ENCODE results near the gene TMEM11. TPM values are rescaled to one million over a fixed set of nuclear protein-coding genes. Genes with fewer than 3 reads are reported as not detected.

TMEM11 gene
- polyA plus RNA-seq, 1 donor (not counting 4 experiments of a cell fraction or from before 2014, with no cell fraction given) = 40.1 TPM

DNA sequence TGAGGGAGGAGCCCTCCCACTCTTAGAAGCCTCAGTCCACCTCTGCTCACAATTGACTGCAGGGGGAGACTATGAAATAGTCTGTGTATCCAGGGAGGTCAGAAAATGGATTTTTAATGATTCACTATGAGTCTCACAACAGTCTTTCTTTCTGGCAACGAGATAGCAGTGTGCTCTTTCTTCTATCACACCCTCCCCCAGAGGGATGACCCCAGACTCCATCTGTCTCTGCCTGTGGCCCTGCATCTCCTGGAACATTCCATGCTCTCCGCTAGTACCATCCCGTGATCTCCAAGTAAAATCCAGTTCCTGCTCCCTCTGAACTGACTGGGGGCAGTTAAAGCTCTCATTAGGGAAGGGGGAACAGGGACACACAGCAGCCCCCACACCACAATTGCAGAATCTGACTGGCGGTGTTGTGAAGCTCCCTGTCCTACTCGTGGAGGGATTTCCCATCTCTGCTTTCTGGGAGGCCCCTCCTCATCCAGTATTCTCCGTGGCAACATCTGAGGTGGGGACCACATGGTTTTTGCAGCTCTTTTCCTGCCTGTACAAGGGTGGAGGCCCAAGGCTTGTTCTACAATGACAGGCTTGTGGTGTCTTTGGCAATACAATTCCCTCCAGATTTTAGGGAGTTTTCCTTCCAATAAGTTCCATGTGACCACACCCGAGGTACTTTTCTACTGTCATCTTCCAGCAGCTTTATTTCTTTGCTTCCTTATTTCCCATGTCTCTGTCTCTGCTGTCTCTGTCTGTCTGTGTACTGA lies 19.8 kb upstream of the TMEM11 start:
- FAIRE-seq (no peak), DNase-seq (ENCODE audit: low read depth, low spot score) (no peak)
- Histone ChIP-seq H3K27me3 (ENCODE audit: control insufficient read depth, extremely low read depth, insufficient read depth, low read length) (no peaks in the 10 kb centered on the region), H2AFZ (ENCODE audit: control insufficient read depth, low read length) (no peak overlapping the region), H4K20me1 (ENCODE audit: control insufficient read depth, extremely low read depth, insufficient read depth, low read length) (no peaks in the 10 kb centered on the region), H3K9ac (ENCODE audit: control insufficient read depth, extremely low read depth, insufficient read depth, low read length) (no peak overlapping the region), H3K4me1 (ENCODE audit: control insufficient read depth, extremely low read depth, insufficient read depth, low read length) (no peaks in the 10 kb centered on the region), H3K9me1 (ENCODE audit: control insufficient read depth, extremely low read depth, insufficient read depth, low read length) (no peaks in the 10 kb centered on the region), H3K27ac (ENCODE audit: control insufficient read depth, insufficient read depth, low read length) (no peak overlapping the region), H3K79me2 (ENCODE audit: control insufficient read depth, insufficient read depth, low read length) (no peaks in the 10 kb centered on the region), H3K4me3 (ENCODE audit: control insufficient read depth in 2 of 3, extremely low read depth in 1 of 3, insufficient read depth in 2 of 3, low read depth in 1 of 3, low read length in 3 of 3) (no peak overlapping the region), H3K4me2 (ENCODE audit: control insufficient read depth, extremely low read depth, insufficient read depth, low read depth, low read length) (no peak overlapping the region), H3K36me3 (ENCODE audit: control insufficient read depth in 2 of 2, extremely low read depth in 1 of 2, insufficient read depth in 2 of 2, low read length in 2 of 2) (no peaks in the 10 kb centered on the region), H3K9me3 (ENCODE audit: control insufficient read depth, low read depth, low read length) (no peaks in the 10 kb centered on the region)
- dilution Hi-C loops (cut with MboI; ENCODE audit: extremely low pct_ligation_motif_present, low sequenced_read_pairs) = no loop called here
- no peak for TF ChIP-seq EZH2 (IDR thresholded peaks at IDR 0.05; ENCODE audit: low read length)
- TF ChIP-seq, protein P1, sequence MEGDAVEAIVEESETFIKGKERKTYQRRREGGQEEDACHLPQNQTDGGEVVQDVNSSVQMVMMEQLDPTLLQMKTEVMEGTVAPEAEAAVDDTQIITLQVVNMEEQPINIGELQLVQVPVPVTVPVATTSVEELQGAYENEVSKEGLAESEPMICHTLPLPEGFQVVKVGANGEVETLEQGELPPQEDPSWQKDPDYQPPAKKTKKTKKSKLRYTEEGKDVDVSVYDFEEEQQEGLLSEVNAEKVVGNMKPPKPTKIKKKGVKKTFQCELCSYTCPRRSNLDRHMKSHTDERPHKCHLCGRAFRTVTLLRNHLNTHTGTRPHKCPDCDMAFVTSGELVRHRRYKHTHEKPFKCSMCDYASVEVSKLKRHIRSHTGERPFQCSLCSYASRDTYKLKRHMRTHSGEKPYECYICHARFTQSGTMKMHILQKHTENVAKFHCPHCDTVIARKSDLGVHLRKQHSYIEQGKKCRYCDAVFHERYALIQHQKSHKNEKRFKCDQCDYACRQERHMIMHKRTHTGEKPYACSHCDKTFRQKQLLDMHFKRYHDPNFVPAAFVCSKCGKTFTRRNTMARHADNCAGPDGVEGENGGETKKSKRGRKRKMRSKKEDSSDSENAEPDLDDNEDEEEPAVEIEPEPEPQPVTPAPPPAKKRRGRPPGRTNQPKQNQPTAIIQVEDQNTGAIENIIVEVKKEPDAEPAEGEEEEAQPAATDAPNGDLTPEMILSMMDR (optimal IDR thresholded peaks at IDR 0.05 in 1 of 3, IDR thresholded peaks at IDR 0.05 in 1 of 3, conservative IDR thresholded peaks at IDR 0.05 in 1 of 3; ENCODE audit: extremely low read depth in 1 of 3, insufficient read depth in 2 of 3, low read length in 3 of 3) = no peak

DNA sequence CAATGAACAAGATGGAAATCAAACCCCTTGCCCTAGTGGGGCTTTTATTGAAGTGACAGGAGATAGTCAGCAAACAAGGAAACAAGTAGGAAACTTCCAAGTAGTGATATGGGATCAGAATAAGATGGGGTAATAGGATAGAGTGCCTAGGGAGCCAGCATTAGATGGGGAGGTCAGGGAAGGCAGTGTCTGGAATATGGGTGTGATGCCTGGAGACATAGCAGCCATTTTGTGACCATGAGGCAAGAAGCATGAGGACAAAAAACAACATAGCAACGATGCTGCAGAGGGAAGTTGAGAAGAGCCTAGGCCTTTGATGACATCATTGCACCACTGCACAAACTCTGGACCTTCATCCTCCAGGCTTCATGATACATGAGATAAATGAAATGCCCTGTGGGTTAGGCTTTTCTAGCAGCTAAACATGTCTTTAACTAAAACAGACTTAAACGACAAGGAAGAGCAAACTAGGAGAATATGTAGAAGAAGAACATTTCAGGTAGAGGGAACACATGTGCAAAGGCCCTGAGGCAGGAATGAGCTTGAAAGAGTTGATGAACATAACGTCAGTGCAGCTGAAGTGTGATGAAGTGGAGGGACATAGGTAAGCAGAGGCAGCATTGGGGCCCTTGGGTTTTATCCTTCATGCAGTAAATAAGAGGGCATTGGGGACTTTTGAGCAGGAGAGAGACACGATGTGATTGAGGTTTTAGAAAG lies 18.2 kb upstream of the TMEM11 start:
- H3K4me2 ChIP-seq (ENCODE audit: control insufficient read depth, extremely low read depth, insufficient read depth, low read depth, low read length) = no peak overlapping the region
- H2AFZ ChIP-seq (ENCODE audit: control insufficient read depth, low read length) = no peak overlapping the region
- H3K27me3 ChIP-seq (ENCODE audit: control insufficient read depth, extremely low read depth, insufficient read depth, low read length) = no peaks in the 10 kb centered on the region
- no peak for DNase-seq (ENCODE audit: low read depth, low spot score)
- no peaks in the 10 kb centered on the region for H3K4me1 ChIP-seq (ENCODE audit: control insufficient read depth, extremely low read depth, insufficient read depth, low read length)
- H3K4me3 ChIP-seq (ENCODE audit: control insufficient read depth in 2 of 3, extremely low read depth in 1 of 3, insufficient read depth in 2 of 3, low read depth in 1 of 3, low read length in 3 of 3) = no peak overlapping the region
- no peaks in the 10 kb centered on the region for H3K9me3 ChIP-seq (ENCODE audit: control insufficient read depth, low read depth, low read length)
- no peaks in the 10 kb centered on the region for H4K20me1 ChIP-seq (ENCODE audit: control insufficient read depth, extremely low read depth, insufficient read depth, low read length)
- dilution Hi-C loops (cut with MboI; ENCODE audit: extremely low pct_ligation_motif_present, low sequenced_read_pairs) = no loop called here
- no peaks in the 10 kb centered on the region for H3K9me1 ChIP-seq (ENCODE audit: control insufficient read depth, extremely low read depth, insufficient read depth, low read length)
- FAIRE-seq = no peak
- TF ChIP-seq, protein P1 (optimal IDR thresholded peaks at IDR 0.05 in 1 of 3, IDR thresholded peaks at IDR 0.05 in 1 of 3, conservative IDR thresholded peaks at IDR 0.05 in 1 of 3; ENCODE audit: extremely low read depth in 1 of 3, insufficient read depth in 2 of 3, low read length in 3 of 3) = no peak
- TF ChIP-seq EZH2 (IDR thresholded peaks at IDR 0.05; ENCODE audit: low read length) = no peak
- no peaks in the 10 kb centered on the region for H3K79me2 ChIP-seq (ENCODE audit: control insufficient read depth, insufficient read depth, low read length)
- no peaks in the 10 kb centered on the region for H3K36me3 ChIP-seq (ENCODE audit: control insufficient read depth in 2 of 2, extremely low read depth in 1 of 2, insufficient read depth in 2 of 2, low read length in 2 of 2)
- no peak overlapping the region for H3K27ac ChIP-seq (ENCODE audit: control insufficient read depth, insufficient read depth, low read length)
- H3K9ac ChIP-seq (ENCODE audit: control insufficient read depth, extremely low read depth, insufficient read depth, low read length) = no peak overlapping the region

Measured in keratinocyte (primary cell).